HG03103 (cell line): ENCODE data around the gene THADA.
"Not testable (repeated sequence)": the region's sequence is repeated elsewhere in the genome, so short reads cannot be mapped to it uniquely, and the experiment has no call there.

Source experiments
- ATAC-seq: cut with Tn5 transposase; IDR thresholded peaks from one replicate; pipeline ENCODE4 v1.9.1; 2021; ENCODE audit warnings: low read depth; ENCODE audit not compliant: unreplicated experiment

Gene THADA

DNA sequence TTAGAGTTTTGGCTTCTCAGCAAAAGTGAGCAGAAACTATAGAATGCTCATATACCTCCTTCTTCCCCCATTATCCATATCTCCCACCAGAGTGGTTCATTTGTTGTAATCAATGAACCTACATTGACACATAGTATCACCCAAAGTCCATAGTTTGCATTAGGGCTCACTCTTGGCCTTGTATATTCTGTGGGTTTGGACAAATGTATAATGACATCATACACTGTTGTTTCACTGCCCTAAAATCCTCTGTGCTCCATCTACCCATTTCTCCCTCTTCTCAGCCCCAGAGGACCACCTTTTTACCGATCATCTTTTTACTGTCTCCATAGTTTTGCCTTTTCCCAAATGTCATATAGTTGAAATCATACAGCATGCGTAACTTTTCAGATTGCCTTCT lies 393.5 kb downstream of the THADA start:
- ATAC-seq = no peak

DNA sequence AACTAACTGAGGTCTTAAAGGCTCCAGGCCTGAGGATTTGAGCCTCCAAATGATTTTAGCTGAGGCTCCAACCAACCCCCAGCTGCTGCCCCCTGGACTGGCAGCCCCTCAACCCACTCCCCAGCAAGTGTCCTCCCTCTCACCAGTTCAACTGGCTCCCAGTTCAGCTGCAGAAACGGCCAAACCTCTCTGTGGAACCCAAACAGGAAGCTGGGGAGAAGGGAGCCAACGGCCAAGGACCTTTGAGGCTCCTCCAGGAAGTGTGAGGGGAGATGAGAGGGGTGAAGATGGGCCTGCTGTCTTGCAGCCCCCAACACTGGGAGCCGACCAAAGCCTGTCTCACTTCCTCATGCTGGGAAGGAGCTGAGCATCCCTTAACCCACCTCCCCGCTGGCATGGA lies 394.3 kb downstream of the THADA start:
- no peak for ATAC-seq

DNA sequence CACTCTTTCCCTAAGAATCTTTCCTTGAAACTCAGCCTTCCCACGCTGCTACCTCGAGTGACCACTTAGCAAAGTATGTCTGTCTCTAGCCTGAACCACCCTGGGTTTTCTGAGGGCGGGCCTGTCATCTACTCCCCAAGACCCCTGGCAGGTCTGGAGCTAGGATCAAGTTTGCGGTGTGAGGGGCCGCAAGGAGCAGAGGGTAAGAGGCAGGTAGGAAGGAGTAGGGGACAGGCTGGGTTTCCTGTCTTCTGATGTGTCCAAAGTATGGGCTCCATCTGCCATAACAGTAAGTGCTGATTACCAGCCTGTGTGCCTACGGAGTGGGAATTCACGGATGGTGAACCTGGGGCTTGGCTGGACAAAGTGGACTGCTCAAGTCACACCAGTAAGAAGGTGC lies 394.8 kb downstream of the THADA start:
- ATAC-seq = no peak

DNA sequence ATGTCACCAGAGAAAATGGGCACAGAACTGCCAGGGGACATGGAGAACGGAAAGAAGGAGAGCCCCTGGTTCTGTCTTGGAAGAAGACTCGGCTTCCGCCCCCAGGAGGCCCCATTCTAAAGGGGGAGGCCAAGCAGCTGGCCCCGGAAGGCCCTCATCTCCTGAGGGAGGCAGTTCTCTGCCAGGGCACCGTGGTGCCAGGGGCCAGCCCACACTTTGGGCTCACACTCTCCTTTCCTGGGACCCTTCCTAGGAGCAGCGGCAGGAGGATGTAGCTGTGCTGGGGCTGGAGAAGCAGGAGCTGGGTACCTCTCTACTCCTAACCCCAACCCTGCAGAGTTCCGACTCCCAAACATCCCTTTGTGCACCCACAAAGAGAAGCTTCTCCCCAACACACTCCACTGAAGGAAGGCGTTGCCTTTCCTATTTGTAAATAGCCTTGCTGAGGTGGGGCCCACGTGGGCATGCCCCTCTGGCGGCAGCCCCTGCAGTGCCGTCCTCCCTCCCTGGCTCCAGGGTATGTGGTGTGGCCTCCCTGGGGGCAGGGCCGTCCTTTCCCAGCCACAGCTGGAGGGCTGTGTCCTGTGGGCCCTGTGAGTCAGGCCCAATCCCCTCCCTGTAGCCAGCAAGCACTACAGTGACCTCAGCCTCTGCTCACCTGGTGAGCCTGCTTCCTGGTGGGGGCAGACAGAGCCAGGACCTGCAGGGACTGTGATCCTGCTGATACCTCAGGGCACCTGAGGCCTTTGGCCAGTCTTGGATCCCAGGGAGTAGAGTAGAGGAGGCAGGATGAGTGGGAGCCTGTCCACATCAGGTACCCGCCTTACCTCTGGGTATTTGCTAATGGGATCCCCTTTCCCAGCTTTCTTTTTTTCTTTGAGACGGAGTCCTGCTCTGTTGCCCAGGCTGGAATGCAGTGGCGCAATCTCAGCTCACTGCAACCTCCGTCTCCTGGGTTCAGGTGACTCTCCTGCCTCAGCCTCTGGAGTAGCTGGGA lies 396.0 kb downstream of the THADA start:
- no peak for ATAC-seq

DNA sequence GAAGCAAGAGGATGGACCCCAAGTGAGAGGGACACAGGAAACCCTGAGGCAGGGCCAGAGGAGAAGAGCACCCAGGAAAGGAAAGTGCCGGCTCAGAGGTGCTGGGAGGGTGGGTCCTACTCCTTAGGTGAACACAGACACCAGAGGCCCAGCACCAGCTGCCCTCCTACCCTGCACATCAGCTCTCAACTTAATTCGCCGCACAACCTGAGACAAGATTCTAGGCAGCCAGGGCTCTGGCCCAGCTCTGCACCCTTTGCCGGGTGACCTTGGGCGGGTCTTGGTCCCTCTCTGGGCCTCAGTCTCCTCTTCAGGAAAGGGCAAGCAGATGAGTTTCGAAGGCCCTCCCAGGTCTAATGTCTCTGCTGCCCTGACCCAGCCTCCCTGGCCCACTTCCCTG lies 397.6 kb downstream of the THADA start:
- ATAC-seq = no peak

DNA sequence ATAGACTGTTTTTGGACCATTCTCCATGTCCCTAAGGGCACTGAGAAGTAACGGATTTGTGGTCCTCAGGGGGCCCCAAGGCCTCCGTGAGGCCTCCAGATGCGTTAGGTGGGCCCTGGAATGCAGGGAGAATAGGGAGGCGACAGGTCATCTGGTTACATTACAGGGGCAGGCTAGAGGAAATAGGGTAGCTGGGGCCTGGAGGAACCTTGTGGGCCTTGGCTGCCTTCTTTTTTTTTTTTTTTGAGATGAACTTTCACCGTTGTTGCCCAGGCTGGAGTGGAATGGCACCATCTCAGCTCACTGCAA lies 398.3 kb downstream of the THADA start:
- no peak for ATAC-seq

DNA sequence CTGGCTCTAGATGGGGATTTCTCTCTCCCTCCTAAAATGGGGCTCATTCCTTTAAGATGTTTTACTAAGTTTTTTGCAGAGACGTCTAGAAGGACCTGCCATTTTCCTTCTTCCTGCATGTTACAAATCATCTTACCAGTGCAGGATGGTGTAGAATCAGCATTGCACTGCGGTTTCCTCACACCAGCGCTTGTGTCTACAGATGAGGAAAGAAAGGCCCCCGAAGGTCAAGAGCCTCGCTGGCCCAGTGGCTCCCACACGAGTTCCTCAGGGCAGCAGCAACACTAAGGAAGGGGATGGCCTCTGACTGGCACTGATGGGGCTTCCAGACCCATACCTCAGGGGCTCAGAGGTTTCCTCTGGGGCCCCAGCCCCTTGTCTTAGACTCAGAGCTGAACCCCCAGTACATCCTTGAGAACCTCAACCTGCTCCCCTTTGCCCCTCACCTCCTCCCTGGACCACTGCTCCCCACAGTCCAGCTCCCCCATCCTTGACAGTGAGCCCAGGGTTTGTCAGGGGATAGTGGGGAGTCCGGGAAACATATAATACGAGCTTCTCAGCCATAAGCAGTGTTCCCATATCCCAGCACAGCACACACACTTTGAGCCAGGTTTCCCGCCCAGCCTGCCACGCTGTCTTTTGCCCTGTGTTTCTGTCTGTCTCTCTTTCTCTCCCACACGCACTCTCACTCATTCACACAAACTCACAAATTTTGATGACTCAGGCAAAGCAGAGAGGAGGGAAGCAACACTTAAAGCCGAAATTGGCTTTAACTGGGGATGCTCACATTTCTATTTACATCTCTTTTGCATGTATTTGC lies 398.9 kb downstream of the THADA start:
- ATAC-seq = no peak

DNA sequence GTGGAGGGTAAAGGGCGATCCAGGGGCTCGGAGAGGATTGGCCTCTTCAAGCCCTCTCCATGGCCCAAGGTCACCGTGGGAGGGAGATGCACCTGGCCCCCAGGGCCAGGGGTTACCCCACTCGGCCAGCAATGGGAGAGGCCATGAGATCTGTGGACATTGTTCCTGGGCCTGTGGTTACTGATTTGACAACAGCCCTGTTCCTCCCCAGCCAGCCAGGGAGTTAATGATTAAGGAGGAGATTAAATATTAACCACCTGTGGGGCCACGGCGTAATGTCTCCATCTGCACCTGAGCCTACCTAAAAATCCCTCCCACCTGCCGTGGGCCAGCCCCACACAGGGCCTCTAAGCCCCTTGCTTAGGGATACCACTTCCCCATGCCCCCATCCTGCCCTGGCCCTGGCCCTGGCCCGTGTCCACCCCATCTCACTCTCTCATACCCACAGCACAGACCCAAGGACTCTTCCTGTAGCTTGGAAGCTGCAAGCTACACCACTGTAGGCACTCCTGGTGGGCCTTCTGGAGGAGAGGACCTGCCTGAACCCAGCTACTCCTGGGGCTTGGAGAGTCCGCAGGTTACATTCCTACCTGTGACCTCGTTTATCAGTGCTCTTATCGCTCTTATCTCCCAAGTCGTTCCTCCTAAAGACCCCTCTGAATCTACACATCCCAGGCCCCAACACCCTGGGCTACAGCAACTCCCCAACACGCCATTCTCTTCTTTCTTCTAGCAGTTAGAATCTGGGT lies 401.5 kb downstream of the THADA start:
- no peak for ATAC-seq

DNA sequence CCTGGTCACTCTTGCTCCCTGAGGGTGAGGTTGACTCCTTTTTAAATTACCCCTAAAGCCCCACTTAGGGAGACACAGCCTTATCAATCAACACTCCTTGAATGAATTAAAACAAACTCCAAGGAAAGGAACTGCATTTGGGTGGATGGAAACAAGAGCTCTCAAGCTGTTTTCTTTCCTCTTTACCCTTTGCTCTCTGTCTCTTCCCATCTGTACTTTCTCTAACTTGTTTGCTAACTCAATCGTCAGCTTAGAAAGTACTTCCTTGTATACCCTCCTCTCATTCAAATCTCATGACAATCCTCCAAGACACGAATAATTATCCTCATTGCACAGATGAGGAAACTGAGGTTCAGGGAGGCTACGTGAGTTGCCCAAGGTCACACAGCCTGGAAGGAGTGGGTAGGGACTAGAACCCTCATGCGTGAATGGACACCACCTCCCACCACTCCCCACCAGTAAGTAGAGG lies 402.2 kb downstream of the THADA start:
- no peak for ATAC-seq

DNA sequence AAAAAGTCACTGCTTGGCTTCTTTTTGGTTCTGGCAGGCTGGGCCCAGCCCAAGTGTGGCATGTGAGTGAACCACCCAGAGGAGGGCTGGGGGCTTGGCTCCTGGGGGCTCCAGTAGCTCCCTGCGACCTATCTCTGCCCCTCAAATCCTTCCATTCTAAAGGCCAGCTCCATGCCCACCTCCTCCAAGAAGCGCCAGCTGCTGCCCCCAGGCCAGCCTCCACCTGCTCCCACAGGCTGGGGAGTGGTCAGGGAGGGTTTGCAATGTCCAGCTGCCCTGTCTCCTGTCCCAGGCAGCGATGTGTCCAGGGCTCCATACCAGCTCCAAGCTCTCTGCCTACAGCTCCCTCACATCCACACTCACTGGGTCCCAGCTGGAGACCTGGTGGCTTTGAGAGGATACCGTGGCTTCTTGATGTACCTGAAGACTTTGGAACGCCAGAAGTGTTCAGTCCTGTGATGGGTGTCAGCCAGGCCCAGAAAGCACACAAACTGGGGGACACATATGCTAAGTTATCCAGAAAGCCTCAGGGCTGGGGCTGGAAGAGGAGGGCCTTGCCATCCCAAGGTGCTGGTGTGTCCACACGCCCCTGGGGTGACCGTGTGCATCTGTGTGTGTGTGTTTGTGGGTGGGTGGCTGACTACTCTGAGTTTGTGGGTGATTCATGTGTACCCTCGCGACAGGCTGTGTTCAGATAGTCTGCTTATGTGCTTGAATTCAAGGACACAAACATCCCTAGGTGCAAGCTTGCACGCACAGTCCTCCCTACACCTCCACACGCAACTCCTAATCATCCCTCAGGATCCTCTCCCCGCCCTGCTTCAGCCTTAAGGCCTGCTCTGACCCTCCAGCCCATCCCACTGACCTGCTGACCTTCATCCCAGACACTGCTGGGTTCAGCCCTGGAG lies 402.8 kb downstream of the THADA start:
- no peak for ATAC-seq

DNA sequence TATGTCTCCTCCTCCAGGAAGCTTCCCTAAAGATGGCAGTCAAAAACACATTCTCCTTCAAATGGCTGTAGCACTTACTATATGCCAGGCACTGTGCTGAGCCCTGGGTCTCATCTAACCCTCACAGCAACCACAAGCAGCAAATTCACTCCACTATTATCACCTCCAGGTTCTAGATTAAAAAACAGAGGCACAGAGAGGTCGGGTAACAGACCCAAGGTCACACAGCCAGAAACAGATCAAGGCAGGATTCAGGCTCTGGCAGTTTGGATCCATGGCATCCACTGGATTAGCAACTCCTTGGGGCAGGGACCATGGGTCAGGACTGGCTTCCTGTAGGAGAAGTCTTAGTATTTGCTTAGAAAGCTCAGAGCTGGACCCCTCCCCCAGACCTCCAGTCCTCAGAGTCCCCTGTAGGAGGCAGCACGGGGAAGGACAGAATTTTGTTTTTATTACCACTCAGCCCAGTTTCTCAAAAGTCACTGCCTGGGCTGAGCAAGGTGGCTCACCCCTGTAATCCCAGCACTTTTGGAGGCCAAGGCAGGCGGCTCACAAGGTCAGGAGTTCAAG lies 403.8 kb downstream of the THADA start:
- no peak for ATAC-seq

DNA sequence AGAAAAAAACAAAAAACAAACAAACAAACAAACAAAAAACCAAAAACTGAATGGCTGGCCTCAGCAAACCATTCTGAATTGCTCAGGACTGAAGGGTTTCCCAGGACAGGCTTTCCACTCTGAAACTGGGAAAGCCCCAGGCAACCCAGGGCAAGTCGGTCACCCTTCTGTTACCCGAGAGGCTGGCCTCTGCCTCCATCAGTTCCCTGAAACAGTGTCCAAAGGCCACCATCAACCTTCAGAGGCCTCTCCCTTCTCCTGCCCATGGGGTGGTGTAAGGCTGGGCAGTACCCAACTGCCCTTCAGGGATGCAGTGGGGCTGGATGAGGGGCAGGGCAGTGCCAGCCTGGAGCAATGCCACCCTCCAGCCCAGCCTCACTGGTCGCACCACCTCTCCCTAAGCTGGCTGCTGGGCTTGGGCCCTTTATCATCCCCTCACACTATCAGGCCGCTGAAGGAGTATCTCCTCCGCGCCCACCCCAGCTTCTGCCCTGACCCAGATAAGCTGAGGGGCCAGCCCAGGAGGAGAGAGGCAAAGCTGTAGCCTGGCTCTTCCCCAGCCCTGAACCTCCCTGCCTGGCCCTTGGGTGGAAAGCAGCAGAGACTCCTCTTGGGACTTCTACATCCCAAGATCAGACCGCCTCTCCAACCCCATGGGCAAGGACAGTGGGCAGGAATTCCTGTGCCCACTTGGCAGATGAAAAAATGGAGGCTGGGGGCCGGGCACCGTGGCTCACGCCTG lies 405.4 kb downstream of the THADA start:
- no peak for ATAC-seq

DNA sequence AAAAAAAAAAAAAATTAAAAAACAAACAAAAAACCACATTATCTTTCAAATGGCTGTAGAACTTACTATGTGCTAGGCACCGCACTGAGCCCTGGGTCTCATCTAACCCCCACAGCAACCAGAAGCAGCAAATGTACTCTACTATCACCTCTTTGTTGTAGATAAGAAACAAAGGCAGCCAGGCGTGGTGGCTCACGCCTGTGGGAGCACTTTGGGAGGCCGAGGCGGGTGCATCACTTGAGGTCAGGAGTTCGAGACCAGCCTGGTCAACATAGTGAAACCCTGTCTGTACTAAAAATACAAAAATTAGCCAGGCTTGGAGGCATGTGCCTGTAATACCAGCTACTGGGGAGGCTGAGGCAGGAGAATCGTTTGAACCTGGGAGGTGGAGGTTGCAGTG lies 406.0 kb downstream of the THADA start:
- not testable (repeated sequence) for ATAC-seq

DNA sequence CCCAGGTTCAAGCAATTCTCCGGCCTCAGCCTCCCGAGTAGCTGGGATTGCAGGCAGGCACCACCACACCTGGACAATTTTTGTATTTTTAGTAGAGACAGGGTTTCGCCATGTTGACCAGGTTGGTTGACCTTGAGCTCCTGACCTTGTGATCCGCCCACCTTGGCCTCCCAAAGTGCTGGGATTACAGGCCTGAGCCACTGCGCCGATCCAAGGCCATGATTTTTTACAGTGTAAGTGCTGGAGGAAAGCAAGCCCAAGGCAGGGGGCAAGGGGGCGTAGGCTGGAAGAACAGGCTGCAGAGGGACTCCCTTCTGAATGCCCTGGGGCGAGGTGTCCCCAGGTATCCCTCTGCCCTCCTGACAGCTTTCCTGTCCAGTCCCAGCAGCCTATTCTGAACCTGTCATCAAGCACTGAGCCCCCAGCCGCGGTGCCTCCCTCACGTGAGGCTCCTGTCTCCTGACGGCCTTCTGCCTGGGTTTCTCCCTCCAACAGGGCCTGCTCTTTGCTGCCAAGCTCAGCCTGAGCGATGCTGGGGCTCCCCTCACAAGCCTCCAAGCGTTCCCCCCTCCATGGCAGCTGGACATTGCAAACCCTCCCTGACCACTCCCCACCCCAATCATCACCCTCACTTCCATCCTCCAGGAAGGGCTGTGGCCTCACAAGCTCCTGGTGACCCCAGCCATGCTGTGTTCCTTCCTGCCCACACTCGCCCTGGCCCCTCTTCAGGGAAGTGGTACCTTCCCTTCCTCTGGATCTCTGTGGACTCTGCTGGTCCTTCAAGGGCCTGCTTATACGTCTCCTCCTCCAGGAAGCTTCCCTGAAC lies 407.1 kb downstream of the THADA start:
- no peak for ATAC-seq

DNA sequence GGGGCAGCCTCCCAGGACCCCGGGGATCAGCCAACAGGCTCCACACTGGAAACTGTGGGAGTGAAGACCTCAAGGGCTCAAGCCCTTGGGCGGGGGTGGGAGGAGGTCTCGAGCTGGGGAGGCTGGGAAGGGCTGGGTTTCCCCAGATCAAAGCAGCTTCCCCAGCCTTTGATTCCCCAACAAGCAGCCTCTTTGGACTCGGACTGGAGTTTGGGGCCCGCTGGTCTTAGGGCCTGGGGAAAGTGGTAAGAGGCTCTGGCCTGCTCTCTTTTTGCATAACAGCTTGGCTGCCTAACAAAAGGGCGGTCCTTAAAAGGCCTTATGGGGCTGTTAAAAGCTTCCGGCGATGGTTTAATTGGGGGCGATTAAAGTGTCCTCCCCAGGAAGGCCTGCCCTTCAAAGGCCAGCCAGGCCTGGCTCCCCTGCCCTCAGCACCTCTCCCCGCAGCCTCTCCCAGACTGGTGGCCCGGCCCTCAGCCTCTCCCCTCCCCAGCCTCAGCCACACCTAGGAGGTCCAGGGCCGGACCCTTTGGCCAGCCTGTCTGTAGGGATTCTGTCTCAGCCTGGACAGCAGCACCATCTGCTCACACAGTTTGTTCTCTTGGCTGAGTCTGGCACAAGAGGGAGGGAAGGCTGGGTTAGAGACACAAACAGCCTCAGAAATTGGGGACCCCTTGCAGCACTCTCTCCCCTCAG lies 409.0 kb downstream of the THADA start:
- ATAC-seq = no peak

DNA sequence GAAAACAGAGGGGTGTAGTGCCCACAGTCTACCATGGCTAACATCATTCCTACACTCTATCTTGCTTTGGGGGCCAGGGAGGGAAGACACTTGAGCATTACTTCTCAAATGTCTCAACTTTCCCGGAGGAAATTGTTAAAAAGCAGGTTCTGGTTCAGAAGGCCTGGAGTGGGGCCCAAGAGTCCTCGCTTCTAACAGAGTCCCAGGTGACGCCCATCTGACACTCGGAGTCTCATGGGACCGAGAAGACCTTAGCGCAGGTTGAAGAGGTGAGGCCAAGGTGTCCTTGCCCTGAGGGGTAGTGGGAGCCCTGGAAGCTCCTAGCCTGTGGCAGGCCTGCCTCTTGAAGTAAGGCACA lies 409.5 kb downstream of the THADA start:
- no peak for ATAC-seq

DNA sequence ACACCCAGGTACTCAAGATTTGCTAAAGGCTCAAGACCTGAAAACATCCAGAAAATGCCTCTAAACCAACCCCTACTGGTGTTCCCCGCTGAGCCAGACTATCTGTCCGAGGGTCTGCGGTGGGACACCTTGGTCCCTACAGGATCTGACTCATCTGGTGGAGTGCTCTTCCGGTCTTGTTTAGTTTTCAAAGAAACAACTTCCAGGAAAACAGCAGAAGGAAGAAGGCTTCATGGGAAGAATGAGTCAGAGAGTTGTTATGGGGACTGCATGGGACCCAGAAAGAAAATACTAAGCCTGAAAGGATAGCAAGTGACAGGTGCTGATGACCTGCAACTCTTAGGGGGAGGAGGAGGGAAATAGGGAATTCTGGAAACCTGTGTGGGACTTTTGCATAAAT lies 410.7 kb downstream of the THADA start:
- ATAC-seq = no peak
